OCI-LY1 (cell line): ENCODE results near the gene TIMP3.

Source experiments
- H2AFZ ChIP-seq: fragments of 200-600 bp; sonication (generic), shearing (Covaris generic); 2 replicates; pipeline ENCODE4 v1.6.0; 2014; ENCODE audit warnings: antibody characterized with exemption, mild to moderate bottlenecking, low read length
- H3F3A ChIP-seq: fragments of 200-600 bp; sonication (generic), shearing (Covaris generic); 2 replicates; pipeline ENCODE4 v1.6.0; 2014; ENCODE audit warnings: mild to moderate bottlenecking, antibody characterized with exemption, low read length, moderate library complexity; ENCODE audit not compliant: insufficient read depth
- H3K27ac ChIP-seq: fragments of 200-600 bp; sonication (generic); 2 replicates; pipeline ENCODE4 v1.5.1; 2014; ENCODE audit warnings: low read length, mixed run types, mild to moderate bottlenecking, low read depth; ENCODE audit not compliant: poor library complexity, severe bottlenecking
- H3K27me3 ChIP-seq: fragments of 200-600 bp; sonication (generic); 2 replicates; pipeline ENCODE4 v1.6.0; 2014; ENCODE audit warnings: antibody characterized with exemption, mild to moderate bottlenecking, low read length, moderate library complexity; ENCODE audit not compliant: insufficient read depth
- H3K36me3 ChIP-seq: fragments of 200-600 bp; sonication (generic); 2 replicates; pipeline ENCODE4 v1.6.1; 2014; ENCODE audit warnings: mild to moderate bottlenecking, antibody characterized with exemption, low read length, moderate library complexity, mixed read lengths; ENCODE audit not compliant: insufficient read depth
- H3K4me1 ChIP-seq: fragments of 200-600 bp; sonication (generic); 2 replicates; pipeline ENCODE4 v1.5.1; 2014; ENCODE audit warnings: mild to moderate bottlenecking, low read length, moderate library complexity; ENCODE audit not compliant: insufficient read depth, severe bottlenecking
- H3K4me2 ChIP-seq: fragments of 200-600 bp; sonication (generic), shearing (Covaris generic); 2 replicates; pipeline ENCODE4 v1.6.1; 2014; ENCODE audit warnings: low read length
- H3K4me3 ChIP-seq: fragments of 200-600 bp; sonication (generic); 2 replicates; pipeline ENCODE4 v1.5.1; 2014; ENCODE audit warnings: low read length, low read depth, mild to moderate bottlenecking, mixed read lengths; ENCODE audit not compliant: poor library complexity, severe bottlenecking
- H3K79me2 ChIP-seq: fragments of 200-600 bp; shearing (Covaris generic); 2 replicates; pipeline ENCODE4 v1.6.1; 2016; ENCODE audit warnings: mixed run types, low read length, mixed read lengths; ENCODE audit not compliant: insufficient read depth
- H3K9ac ChIP-seq: fragments of 200-600 bp; sonication (generic), shearing (Covaris generic); 2 replicates; pipeline ENCODE4 v1.6.1; 2014; ENCODE audit warnings: mild to moderate bottlenecking, low read length, mixed read lengths
- H3K9me2 ChIP-seq: fragments of 200-600 bp; sonication (generic), shearing (Covaris generic); 2 replicates; pipeline ENCODE4 v1.6.1; 2014; ENCODE audit warnings: low read depth, mild to moderate bottlenecking, low read length, mixed read lengths
- H3K9me3 ChIP-seq: fragments of 200-600 bp; shearing (Covaris generic); 2 replicates; pipeline ENCODE4 v1.6.1; 2014; ENCODE audit warnings: low read length, mixed read lengths
- H4K20me1 ChIP-seq: fragments of 200-600 bp; sonication (generic), shearing (Covaris generic); 2 replicates; pipeline ENCODE4 v1.6.0; 2016; ENCODE audit warnings: mild to moderate bottlenecking, low read length; ENCODE audit not compliant: insufficient read depth
- EZH2 ChIP-seq: fragments of 200-600 bp; sonication (generic), shearing (Covaris generic); IDR thresholded peaks from 2 replicates; pipeline ENCODE4 v1.8.0; 2017; ENCODE audit warnings: borderline replicate concordance, mixed run types, mild to moderate bottlenecking, antibody characterized with exemption, low read length, moderate library complexity, mixed read lengths
- TF ChIP-seq, protein P1 (sequence below): fragments of 200-600 bp; sonication (generic), shearing (Covaris generic); IDR thresholded peaks from 2 replicates; pipeline ENCODE4 v1.5.1; 2017; ENCODE audit warnings: mild to moderate bottlenecking, antibody characterized with exemption, low read length, moderate library complexity, mixed read lengths

The TIMP3 gene

DNA sequence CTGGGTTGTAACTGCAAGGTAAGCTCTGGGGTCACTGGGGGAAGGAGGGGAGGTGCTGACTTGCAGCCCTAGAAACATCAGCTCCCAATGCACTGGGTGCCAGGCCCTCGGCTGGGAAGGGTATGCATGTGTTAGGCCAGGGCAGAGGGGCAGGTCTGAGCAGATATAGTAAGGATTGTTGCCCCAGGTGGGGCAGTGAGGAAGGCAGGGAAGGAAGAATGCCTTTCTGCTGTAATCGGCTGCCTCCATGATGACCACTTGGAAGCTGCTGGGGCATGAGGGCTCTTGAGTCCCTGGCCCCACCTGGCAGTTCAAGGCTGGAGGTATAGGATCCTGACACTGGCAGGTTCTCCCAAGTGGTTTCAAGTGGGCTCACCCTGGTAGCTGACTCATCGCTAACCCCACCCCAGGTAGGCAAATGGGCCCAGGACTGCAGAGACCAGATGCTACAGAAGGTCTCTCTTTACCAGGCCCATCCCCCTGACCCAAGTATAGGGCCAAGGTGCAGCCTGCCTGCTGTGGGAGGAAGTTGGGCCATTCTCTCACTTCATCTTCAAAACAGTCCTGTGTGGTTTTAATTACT is 56.7 kb downstream of the TIMP3 start:
- H3K4me2 ChIP-seq = no peak overlapping the region

DNA sequence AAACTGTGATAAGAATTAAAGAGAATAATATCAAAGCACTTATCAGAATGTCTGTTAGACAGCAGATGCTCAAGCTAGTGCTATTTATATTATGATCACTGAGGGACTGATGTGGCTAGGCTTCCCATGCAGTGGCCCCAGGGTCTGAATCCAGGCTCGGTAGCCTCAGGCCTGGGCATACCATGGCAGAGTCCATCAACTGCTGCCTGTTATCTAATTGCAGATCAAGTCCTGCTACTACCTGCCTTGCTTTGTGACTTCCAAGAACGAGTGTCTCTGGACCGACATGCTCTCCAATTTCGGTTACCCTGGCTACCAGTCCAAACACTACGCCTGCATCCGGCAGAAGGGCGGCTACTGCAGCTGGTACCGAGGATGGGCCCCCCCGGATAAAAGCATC is 57.5 kb downstream of the TIMP3 start:
- Histone ChIP-seq H3F3A (no peaks in the 10 kb centered on the region), H3K9ac (no peak overlapping the region), H3K9me3 (no peaks in the 10 kb centered on the region), H3K4me3 (no peak overlapping the region), H3K27ac (no peak overlapping the region), H3K4me1 (no peaks in the 10 kb centered on the region), H3K9me2 (no peaks in the 10 kb centered on the region), H3K4me2 (no peak overlapping the region), H4K20me1 (no peaks in the 10 kb centered on the region), H3K79me2 (no peaks in the 10 kb centered on the region), H2AFZ (no peak overlapping the region), H3K27me3 (no peaks in the 10 kb centered on the region; the same call in 1 of the 2 replicates), H3K36me3 (no peaks in the 10 kb centered on the region)
- no peak for TF ChIP-seq EZH2
- TF ChIP-seq, protein P1, sequence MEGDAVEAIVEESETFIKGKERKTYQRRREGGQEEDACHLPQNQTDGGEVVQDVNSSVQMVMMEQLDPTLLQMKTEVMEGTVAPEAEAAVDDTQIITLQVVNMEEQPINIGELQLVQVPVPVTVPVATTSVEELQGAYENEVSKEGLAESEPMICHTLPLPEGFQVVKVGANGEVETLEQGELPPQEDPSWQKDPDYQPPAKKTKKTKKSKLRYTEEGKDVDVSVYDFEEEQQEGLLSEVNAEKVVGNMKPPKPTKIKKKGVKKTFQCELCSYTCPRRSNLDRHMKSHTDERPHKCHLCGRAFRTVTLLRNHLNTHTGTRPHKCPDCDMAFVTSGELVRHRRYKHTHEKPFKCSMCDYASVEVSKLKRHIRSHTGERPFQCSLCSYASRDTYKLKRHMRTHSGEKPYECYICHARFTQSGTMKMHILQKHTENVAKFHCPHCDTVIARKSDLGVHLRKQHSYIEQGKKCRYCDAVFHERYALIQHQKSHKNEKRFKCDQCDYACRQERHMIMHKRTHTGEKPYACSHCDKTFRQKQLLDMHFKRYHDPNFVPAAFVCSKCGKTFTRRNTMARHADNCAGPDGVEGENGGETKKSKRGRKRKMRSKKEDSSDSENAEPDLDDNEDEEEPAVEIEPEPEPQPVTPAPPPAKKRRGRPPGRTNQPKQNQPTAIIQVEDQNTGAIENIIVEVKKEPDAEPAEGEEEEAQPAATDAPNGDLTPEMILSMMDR = no peak

More for the DNA sequence above, 56.7 kb downstream of the TIMP3 start:
- Histone ChIP-seq H3F3A (no peaks in the 10 kb centered on the region), H3K27ac (no peak overlapping the region), H3K9ac (no peak overlapping the region), H3K9me3 (no peaks in the 10 kb centered on the region), H3K36me3 (no peaks in the 10 kb centered on the region), H3K4me3 (no peak overlapping the region), H3K4me1 (no peaks in the 10 kb centered on the region), H3K27me3 (no peaks in the 10 kb centered on the region; the same call in 1 of the 2 replicates), H2AFZ (no peak overlapping the region), H4K20me1 (no peaks in the 10 kb centered on the region), H3K9me2 (no peaks in the 10 kb centered on the region), H3K79me2 (no peaks in the 10 kb centered on the region)
- TF ChIP-seq EZH2 = no peak
- TF ChIP-seq, protein P1 = no peak

DNA sequence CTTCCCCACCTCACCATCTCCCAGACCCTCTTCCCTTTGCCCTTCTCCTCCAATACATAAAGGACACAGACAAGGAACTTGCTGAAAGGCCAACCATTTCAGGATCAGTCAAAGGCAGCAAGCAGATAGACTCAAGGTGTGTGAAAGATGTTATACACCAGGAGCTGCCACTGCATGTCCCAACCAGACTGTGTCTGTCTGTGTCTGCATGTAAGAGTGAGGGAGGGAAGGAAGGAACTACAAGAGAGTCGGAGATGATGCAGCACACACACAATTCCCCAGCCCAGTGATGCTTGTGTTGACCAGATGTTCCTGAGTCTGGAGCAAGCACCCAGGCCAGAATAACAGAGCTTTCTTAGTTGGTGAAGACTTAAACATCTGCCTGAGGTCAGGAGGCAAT is 58.2 kb downstream of the TIMP3 start:
- Histone ChIP-seq H3K79me2 (no peaks in the 10 kb centered on the region), H3K27ac (no peak overlapping the region), H3K4me2 (no peak overlapping the region), H3K4me1 (no peaks in the 10 kb centered on the region), H3K4me3 (no peak overlapping the region), H3K9ac (no peak overlapping the region), H3K9me3 (no peaks in the 10 kb centered on the region), H4K20me1 (no peaks in the 10 kb centered on the region), H3K27me3 (no peaks in the 10 kb centered on the region), H3K9me2 (no peaks in the 10 kb centered on the region), H2AFZ (no peak overlapping the region), H3K36me3 (no peaks in the 10 kb centered on the region), H3F3A (no peaks in the 10 kb centered on the region)
- TF ChIP-seq, protein P1 = no peak
- no peak for TF ChIP-seq EZH2
